IMR-90 (cell line): Measurements from ENCODE around the gene SDC4. TPM values are rescaled to one million over a fixed set of nuclear protein-coding genes. Genes with fewer than 3 reads are reported as not detected.

Experiments
- ATAC-seq: fragments of 200-7000 bp; cut with Tn5 transposase; 2 replicates; pipeline ENCODE4 v1.9.1; 2020; ENCODE audit warnings: low read depth, mild to moderate bottlenecking, moderate library complexity
- BruUV-seq: library from RNA; stranded (reverse); fragments of 400-500 nt; replicated peaks from 2 replicates; lab custom pipeline; 2021; lab: Mats Ljungman, UMichigan
- CTCF ChIA-PET: fragments of 300-600 bp; formaldehyde crosslinking; extraction: SDS; loops from one replicate; lab custom pipeline; 2021; ENCODE audit warnings: antibody characterized with exemption; lab: Yijun Ruan, JAX
- POLR2A ChIA-PET: fragments of 300-600 bp; sonication (Branson Sonifier 250); formaldehyde crosslinking; loops from one replicate; lab custom pipeline; 2022; ENCODE audit warnings: antibody characterized with exemption; ENCODE audit not compliant: unreplicated experiment; lab: Charles Lee
- DNase-seq: peaks from one replicate; pipeline ENCODE4 v3.0.0; 2013
- H2AFZ ChIP-seq: replicated peaks from 2 replicates; pipeline ENCODE3; 2013; ENCODE audit warnings: low read length, mild to moderate bottlenecking; ENCODE audit not compliant: poor library complexity
- H2AK5ac ChIP-seq: 2 replicates; pipeline ENCODE4 v1.6.1; 2013; ENCODE audit warnings: low read depth, low read length, inconsistent platforms
- H2AK9ac ChIP-seq: replicated peaks from 2 replicates; pipeline ENCODE3; 2013; ENCODE audit warnings: mild to moderate bottlenecking, low read depth, low read length, moderate library complexity; ENCODE audit not compliant: poor library complexity
- H2BK120ac ChIP-seq: 2 replicates; pipeline ENCODE4 v1.6.1; 2013; ENCODE audit warnings: low read depth, low read length, inconsistent platforms
- H2BK15ac ChIP-seq: 3 replicates; pipeline ENCODE4 v1.6.1; 2013; ENCODE audit warnings: low read depth, low read length, inconsistent platforms
- H2BK20ac ChIP-seq: 2 replicates; pipeline ENCODE4 v1.6.1; 2013; ENCODE audit warnings: low read depth, mild to moderate bottlenecking, inconsistent platforms, low read length, moderate library complexity
- H2BK5ac ChIP-seq: 2 replicates; pipeline ENCODE4 v1.6.1; 2013; ENCODE audit warnings: mild to moderate bottlenecking, low read depth, low read length, inconsistent platforms; ENCODE audit not compliant: poor library complexity, severe bottlenecking
- H3K14ac ChIP-seq: replicated peaks from 2 replicates; pipeline ENCODE4 v1.6.1; 2013; ENCODE audit warnings: low read depth, low read length, inconsistent platforms
- H3K18ac ChIP-seq: 2 replicates; pipeline ENCODE4 v1.6.1; 2013; ENCODE audit warnings: low read depth, low read length, control low read depth
- H3K23ac ChIP-seq: 2 replicates; pipeline ENCODE4 v1.6.1; 2013; ENCODE audit warnings: low read depth, low read length, inconsistent platforms
- H3K27ac ChIP-seq: 2 replicates; pipeline ENCODE4 v1.5.1; 2013; ENCODE audit warnings: mild to moderate bottlenecking, control low read depth, low read length; ENCODE audit not compliant: insufficient read depth
- H3K27me3 ChIP-seq: 2 replicates; pipeline ENCODE4 v1.6.1; 2013; ENCODE audit warnings: low read length; ENCODE audit not compliant: control insufficient read depth, insufficient read depth
- H3K36me3 ChIP-seq: 2 replicates; pipeline ENCODE4 v1.6.1; 2013; ENCODE audit warnings: low read length, mixed read lengths; ENCODE audit not compliant: control insufficient read depth, insufficient read depth
- H3K4ac ChIP-seq: 2 replicates; pipeline ENCODE4 v1.6.1; 2013; ENCODE audit warnings: low read depth, low read length, inconsistent platforms
- H3K4me1 ChIP-seq: 2 replicates; pipeline ENCODE4 v1.6.1; 2013; ENCODE audit warnings: low read length, mixed read lengths; ENCODE audit not compliant: control insufficient read depth, insufficient read depth
- H3K4me2 ChIP-seq: 2 replicates; pipeline ENCODE4 v1.6.1; 2013; ENCODE audit warnings: low read depth, mild to moderate bottlenecking, control low read depth, low read length, moderate library complexity
- H3K4me3 ChIP-seq: 2 replicates; pipeline ENCODE4 v1.5.1; 2013; ENCODE audit warnings: low read depth, mild to moderate bottlenecking, control low read depth, low read length, moderate library complexity; ENCODE audit not compliant: insufficient read depth
- H3K56ac ChIP-seq: 2 replicates; pipeline ENCODE4 v1.6.1; 2013; ENCODE audit warnings: low read length, inconsistent platforms; ENCODE audit not compliant: insufficient read depth; ENCODE audit errors: extremely low read depth
- H3K79me1 ChIP-seq, 2 experiments: 2 replicates each; pipeline ENCODE4 v1.6.1; 2013; ENCODE audit warnings: low read length in 2 of 2, inconsistent platforms in 1 of 2, low read depth in 1 of 2
- H3K9ac ChIP-seq: 2 replicates; pipeline ENCODE4 v1.6.1; 2013; ENCODE audit warnings: low read depth, low read length, control low read depth
- H3K9me1 ChIP-seq: 2 replicates; pipeline ENCODE4 v1.6.1; 2013; ENCODE audit warnings: low read length, inconsistent platforms; ENCODE audit not compliant: insufficient read depth
- H3K9me3 ChIP-seq: 2 replicates; pipeline ENCODE4 v1.6.1; 2013; ENCODE audit warnings: low read length; ENCODE audit not compliant: control insufficient read depth, insufficient read depth
- H4K20me1 ChIP-seq: 2 replicates; pipeline ENCODE4 v1.6.1; 2013; ENCODE audit warnings: low read length, inconsistent platforms; ENCODE audit not compliant: insufficient read depth
- H4K5ac ChIP-seq: 2 replicates; pipeline ENCODE4 v1.6.1; 2013; ENCODE audit warnings: mild to moderate bottlenecking, low read depth, low read length, control low read depth
- H4K8ac ChIP-seq, 2 experiments: 2 replicates each; pipeline ENCODE4 v1.6.1; 2013; ENCODE audit warnings: low read depth in 2 of 2, low read length in 2 of 2, control low read depth in 1 of 2, inconsistent platforms in 1 of 2
- H4K91ac ChIP-seq: 2 replicates; pipeline ENCODE4 v1.6.1; 2013; ENCODE audit warnings: low read depth, low read length, inconsistent platforms; ENCODE audit not compliant: insufficient read depth
- BHLHE40 ChIP-seq: fragments of 150-350 bp; IDR thresholded peaks from 2 replicates; pipeline ENCODE4 v1.6.1; 2016; ENCODE audit warnings: mild to moderate bottlenecking, low read depth, low read length
- CEBPB ChIP-seq: IDR thresholded peaks from 2 replicates; pipeline ENCODE4 v1.6.1; 2012; ENCODE audit warnings: low read depth, low read length, improper control_type of control experiment
- CHD1 ChIP-seq: IDR thresholded peaks from 2 replicates; pipeline ENCODE4 v1.6.1; 2012; ENCODE audit warnings: low read depth, low read length, improper control_type of control experiment
- CTCF ChIP-seq: conservative IDR thresholded peaks from 2 replicates; pipeline ENCODE4 v1.5.1; 2012; ENCODE audit warnings: mild to moderate bottlenecking, low read depth, low read length, improper control_type of control experiment
- ELK1 ChIP-seq: fragments of 150-350 bp; IDR thresholded peaks from 2 replicates; pipeline ENCODE4 v1.6.1; 2016; ENCODE audit warnings: low read depth, mild to moderate bottlenecking, low read length, moderate library complexity, borderline replicate concordance
- FOS ChIP-seq: fragments of 150-350 bp; IDR thresholded peaks from 2 replicates; pipeline ENCODE4 v1.6.1; 2016; ENCODE audit warnings: low read depth, low read length
- MAFK ChIP-seq: IDR thresholded peaks from 2 replicates; pipeline ENCODE4 v1.6.1; 2012; ENCODE audit warnings: low read depth, low read length, improper control_type of control experiment
- MAZ ChIP-seq: IDR thresholded peaks from 2 replicates; pipeline ENCODE4 v1.6.1; 2012; ENCODE audit warnings: low read depth, mild to moderate bottlenecking, low read length, improper control_type of control experiment, moderate library complexity, borderline replicate concordance
- MXI1 ChIP-seq: IDR thresholded peaks from 2 replicates; pipeline ENCODE4 v1.6.1; 2012; ENCODE audit warnings: low read depth, mild to moderate bottlenecking, low read length, moderate library complexity, borderline replicate concordance
- NFE2L2 ChIP-seq: fragments of 150-350 bp; IDR thresholded peaks from 2 replicates; pipeline ENCODE4 v1.6.1; 2016; ENCODE audit warnings: low read depth, mild to moderate bottlenecking, low read length
- POLR2A ChIP-seq: IDR thresholded peaks from 2 replicates; pipeline ENCODE4 v1.6.1; 2012; ENCODE audit warnings: mild to moderate bottlenecking, low read depth, low read length
- RAD21 ChIP-seq: IDR thresholded peaks from 2 replicates; pipeline ENCODE4 v1.6.1; 2012; ENCODE audit warnings: low read length, improper control_type of control experiment
- RCOR1 ChIP-seq: IDR thresholded peaks from 2 replicates; pipeline ENCODE4 v1.6.1; 2012; ENCODE audit warnings: mild to moderate bottlenecking, low read length, improper control_type of control experiment; ENCODE audit not compliant: insufficient replicate concordance
- RFX5 ChIP-seq: IDR thresholded peaks from 2 replicates; pipeline ENCODE4 v1.8.0; 2012; ENCODE audit warnings: low read depth, mild to moderate bottlenecking, low read length, moderate library complexity
- SMC3 ChIP-seq: fragments of 150-350 bp; IDR thresholded peaks from 2 replicates; pipeline ENCODE4 v1.6.1; 2016; ENCODE audit warnings: low read depth, mild to moderate bottlenecking, antibody characterized with exemption, low read length, moderate library complexity
- USF2 ChIP-seq: fragments of 150-350 bp; IDR thresholded peaks from 2 replicates; pipeline ENCODE4 v1.6.1; 2017; ENCODE audit warnings: mild to moderate bottlenecking, antibody characterized with exemption, low read length, low read depth
- WGBS, 2 experiments: methylation state at CpG; one replicate each; pipeline versions ENCODE4 v1.1.5 to v1.1.7; 2013; ENCODE audit warnings: missing lambda C conversion rate in 2 of 2; ENCODE audit not compliant: insufficient read length in 1 of 2; ENCODE audit errors: extremely low coverage in 2 of 2; 5-methylcytosine and 5-hydroxymethylcytosine counted together
- dilution Hi-C: fragments of 300-500 bp; cut with HindIII; formaldehyde crosslinking; loops from one replicate; pipeline ENCODE4 v1.14.3; 2018; ENCODE audit warnings: low sequenced_read_pairs; ENCODE audit not compliant: unreplicated experiment
- in situ Hi-C: fragments of 300-500 bp; cut with MboI; formaldehyde crosslinking; loops from 3 replicates; pipeline ENCODE4 v1.14.3; 2019; ENCODE audit warnings: low sequenced_read_pairs, inconsistent platforms, mixed read lengths
- intact Hi-C: fragments of 100-400 bp; cut with micrococcal nuclease; formaldehyde crosslinking; loops from 2 replicates; pipeline ENCODE4 v1.10.0; 2022
- polyA plus RNA-seq, 3 experiments: library from polyadenylated mRNA; depleted of rRNA; stranded (reverse); fragments of >200 nt; gene quantifications; 2 replicates each; pipeline ENCODE4 v1.2.3, GENCODE V29; 2012; ENCODE audit warnings: low replicate concordance in 1 of 3
- total RNA-seq: library from RNA; depleted of rRNA; stranded (reverse); fragments of >200 nt; gene quantifications from 2 replicates; pipeline ENCODE4 v1.2.3, GENCODE V29; 2012

The SDC4 gene
- total and polyA plus RNA-seq, 2 of the 4 experiments (the other 2 are of a cell fraction): 203 to 265 TPM

GRCh38 chr20:45299786-45300185, 48.4 kb downstream of the SDC4 start:
- Histone ChIP-seq H3K9me3 (no peaks in the 10 kb centered on the region), H4K20me1 (no peaks in the 10 kb centered on the region), H3K56ac (no peak overlapping the region), H2BK20ac (no peak overlapping the region), H3K79me1 (no peaks in the 10 kb centered on the region), H3K27ac (no peak overlapping the region), H3K4ac (no peak overlapping the region), H4K8ac (no peak overlapping the region), H2BK15ac (no peak overlapping the region), H3K23ac (no peak overlapping the region), H3K4me3 (no peak overlapping the region), H4K91ac (no peak overlapping the region), H3K36me3 (no peaks in the 10 kb centered on the region), H3K9ac (no peak overlapping the region), H3K18ac (no peak overlapping the region), H2BK120ac (no peak overlapping the region), H3K27me3 (peaks cover 24% of the 10 kb centered on the region), H2BK5ac (no peak overlapping the region), H3K4me2 (no peak overlapping the region), H4K5ac (no peak overlapping the region), H3K9me1 (no peaks in the 10 kb centered on the region), H3K4me1 (no peaks in the 10 kb centered on the region), H2AK9ac (no peak overlapping the region), H2AK5ac (no peak overlapping the region), H2AFZ (no peak overlapping the region), H3K14ac (no peak overlapping the region)
- DNase-seq (no peak), ATAC-seq (no peak)
- intact Hi-C loops: no loop called here
- ChIA-PET CTCF (no interaction called here), POLR2A (no interaction called here)
- dilution Hi-C loops: no loop called here
- in situ Hi-C loops: loop anchor here (25.0 kb wide), 1 partner anchor 187 kb away; the partner anchor contains the start of genes KCNS1, WFDC12 and WFDC5
- no TSS peak for BruUV-seq
- WGBS, 2 experiments: no CpG with 5 or more reads among the region's 6 CpGs
- no peak for TF ChIP-seq CHD1
- TF ChIP-seq RFX5: no peak
- no peak for TF ChIP-seq SMC3
- TF ChIP-seq POLR2A: no peak
- no peak for TF ChIP-seq FOS
- TF ChIP-seq ELK1: no peak
- TF ChIP-seq MAFK: no peak
- no peak for TF ChIP-seq CTCF
- TF ChIP-seq NFE2L2: no peak
- TF ChIP-seq BHLHE40: no peak
- TF ChIP-seq MAZ: no peak
- no peak for TF ChIP-seq USF2
- TF ChIP-seq MXI1: no peak
- no peak for TF ChIP-seq RAD21
- no peak for TF ChIP-seq CEBPB
- no peak for TF ChIP-seq RCOR1
